H1 (cell line): ENCODE results near the gene NTN1. TPM values are rescaled to one million over a fixed set of nuclear protein-coding genes. Genes with fewer than 3 reads are reported as not detected.

Source experiments
- CTCF ChIA-PET: fragments of 300-600 bp; sonication (Branson Sonifier 250); formaldehyde crosslinking; loops from one replicate; lab custom pipeline; 2021; ENCODE audit not compliant: partially characterized antibody; lab: Charles Lee
- POLR2A ChIA-PET: fragments of 300-600 bp; sonication (Branson Sonifier 250); formaldehyde crosslinking; loops from one replicate; lab custom pipeline; 2021; ENCODE audit warnings: inconsistent platforms; ENCODE audit not compliant: partially characterized antibody; lab: Charles Lee
- DNase-seq, 2 experiments: peaks; one replicate each; pipeline versions ENCODE4 v3.0.0 to v3.0.0-alpha.2; 2010 to 2022; ENCODE audit warnings: low spot score in 2 of 2, low read depth in 1 of 2, mixed read lengths in 1 of 2
- FAIRE-seq: peaks from 2 replicates; lab custom pipeline; 2011; peaks lifted over from hg19 to GRCh38; lab: Jason Lieb, UNC
- H2AFZ ChIP-seq: 2 replicates; pipeline ENCODE4 v1.8.1; 2012; ENCODE audit warnings: low read length, inconsistent platforms
- H2AK5ac ChIP-seq: 2 replicates; pipeline ENCODE4 v1.6.1; 2013; ENCODE audit warnings: low read depth, low read length
- H2BK120ac ChIP-seq: replicated peaks from 2 replicates; pipeline ENCODE3; 2013; ENCODE audit warnings: low read depth, low read length, inconsistent platforms
- H2BK12ac ChIP-seq: 2 replicates; pipeline ENCODE4 v1.6.1; 2013; ENCODE audit warnings: low read depth, low read length
- H2BK15ac ChIP-seq: 2 replicates; pipeline ENCODE4 v1.6.1; 2013; ENCODE audit warnings: low read length
- H2BK20ac ChIP-seq: 2 replicates; pipeline ENCODE4 v1.6.1; 2013; ENCODE audit warnings: low read length
- H2BK5ac ChIP-seq: 2 replicates; pipeline ENCODE4 v1.6.1; 2013; ENCODE audit warnings: low read depth, low read length
- H3K14ac ChIP-seq: 2 replicates; pipeline ENCODE4 v1.6.1; 2013; ENCODE audit warnings: inconsistent platforms; ENCODE audit not compliant: insufficient read length
- H3K18ac ChIP-seq: 2 replicates; pipeline ENCODE4 v1.6.1; 2013; ENCODE audit warnings: low read length; ENCODE audit errors: extremely low read depth
- H3K23ac ChIP-seq: 2 replicates; pipeline ENCODE4 v1.6.1; 2013; ENCODE audit warnings: inconsistent platforms; ENCODE audit not compliant: insufficient read length
- H3K23me2 ChIP-seq: 2 replicates; pipeline ENCODE4 v1.6.1; 2013; ENCODE audit warnings: low read depth, low read length
- H3K27ac ChIP-seq: 2 replicates; pipeline ENCODE4 v1.6.1; 2011; ENCODE audit warnings: low read depth, low read length, inconsistent platforms
- H3K27me3 ChIP-seq, 4 experiments: replicated peaks in 1 of 4; 1 replicate in 1 of 4; 2 replicates in 3 of 4; pipeline versions ENCODE4 v1.6.1 to v1.8.1; 2011 to 2013; ENCODE audit warnings: low read length in 3 of 4, mild to moderate bottlenecking in 3 of 4, inconsistent platforms in 2 of 4, mixed read lengths in 2 of 4, moderate library complexity in 1 of 4; ENCODE audit not compliant: control insufficient read depth in 3 of 4, insufficient read depth in 3 of 4; ENCODE audit errors: extremely low read depth in 1 of 4
- H3K36me3 ChIP-seq, 4 experiments: 2 replicates each; pipeline versions ENCODE4 v1.6.1 to v1.8.1; 2011 to 2013; ENCODE audit warnings: mild to moderate bottlenecking in 4 of 4, low read length in 3 of 4, moderate library complexity in 2 of 4, control low read depth in 1 of 4, inconsistent platforms in 1 of 4; ENCODE audit not compliant: insufficient read depth in 4 of 4, control insufficient read depth in 2 of 4
- H3K4ac ChIP-seq: replicated peaks from 2 replicates; pipeline ENCODE3; 2013; ENCODE audit warnings: low read length, low read depth, mixed read lengths, inconsistent platforms; ENCODE audit not compliant: insufficient read length
- H3K4me1 ChIP-seq, 4 experiments: replicated peaks in 1 of 4; 1 replicate in 1 of 4; 2 replicates in 3 of 4; pipeline versions ENCODE4 v1.6.1 to v1.8.1; 2011 to 2013; ENCODE audit warnings: low read length in 3 of 4, inconsistent platforms in 2 of 4, mixed read lengths in 1 of 4; ENCODE audit not compliant: insufficient read depth in 4 of 4, control insufficient read depth in 3 of 4
- H3K4me2 ChIP-seq, 2 experiments: 2 replicates each; pipeline versions ENCODE4 v1.6.1 to v1.8.1; 2011 to 2013; ENCODE audit warnings: low read depth in 2 of 2, low read length in 2 of 2, control low read depth in 1 of 2, inconsistent platforms in 1 of 2, mild to moderate bottlenecking in 1 of 2; ENCODE audit not compliant: insufficient read depth in 1 of 2
- H3K4me3 ChIP-seq, 4 experiments: fragments of 200-600, 300-600 bp in 1 of 4; sonication (generic), shearing (Covaris generic), sonication (Bioruptor Twin) in 1 of 4; 2 replicates each; pipeline versions ENCODE4 v1.5.1 to v1.8.1; 2011 to 2016; ENCODE audit warnings: low read length in 4 of 4, low read depth in 3 of 4, control low read depth in 2 of 4, inconsistent platforms in 2 of 4, mild to moderate bottlenecking in 2 of 4, mixed read lengths in 1 of 4, moderate library complexity in 1 of 4; ENCODE audit not compliant: insufficient read depth in 2 of 4; ENCODE audit errors: extremely low read depth in 1 of 4
- H3K56ac ChIP-seq: replicated peaks from 2 replicates; pipeline ENCODE3; 2013; ENCODE audit warnings: low read depth, mild to moderate bottlenecking, mixed read lengths, low read length, inconsistent platforms; ENCODE audit not compliant: insufficient read length
- H3K79me1 ChIP-seq: 2 replicates; pipeline ENCODE4 v1.6.1; 2013; ENCODE audit warnings: low read depth, low read length, control low read depth
- H3K79me2 ChIP-seq, 2 experiments: 2 replicates each; pipeline versions ENCODE4 v1.6.1 to v1.8.1; 2012 to 2013; ENCODE audit warnings: low read length in 2 of 2, mild to moderate bottlenecking in 2 of 2, inconsistent platforms in 1 of 2; ENCODE audit not compliant: insufficient read depth in 2 of 2, control insufficient read depth in 1 of 2
- H3K9ac ChIP-seq, 4 experiments: replicated peaks in 1 of 4; 1 replicate in 1 of 4; 2 replicates in 3 of 4; pipeline versions ENCODE4 v1.6.1 to v1.8.1; 2011 to 2013; ENCODE audit warnings: low read depth in 3 of 4, low read length in 3 of 4, control low read depth in 2 of 4, mild to moderate bottlenecking in 2 of 4, moderate library complexity in 2 of 4, inconsistent platforms in 1 of 4; ENCODE audit errors: extremely low read depth in 1 of 4
- H3K9me3 ChIP-seq, 2 experiments: 2 replicates each; pipeline versions ENCODE4 v1.6.1 to v1.8.1; 2012 to 2013; ENCODE audit warnings: mild to moderate bottlenecking in 2 of 2, moderate library complexity in 2 of 2, control low read depth in 1 of 2, inconsistent platforms in 1 of 2, low read depth in 1 of 2, low read length in 1 of 2, mixed read lengths in 1 of 2; ENCODE audit not compliant: insufficient read depth in 2 of 2
- H4K20me1 ChIP-seq, 2 experiments: replicated peaks in 1 of 2; 2 replicates each; pipeline versions ENCODE3 to v1.8.1; 2011 to 2013; ENCODE audit warnings: inconsistent platforms in 2 of 2, low read length in 2 of 2, mild to moderate bottlenecking in 1 of 2; ENCODE audit not compliant: insufficient read depth in 2 of 2, control insufficient read depth in 1 of 2
- H4K5ac ChIP-seq: 2 replicates; pipeline ENCODE4 v1.6.1; 2013; ENCODE audit warnings: low read length, low read depth, mixed read lengths, inconsistent platforms; ENCODE audit not compliant: insufficient read length
- H4K8ac ChIP-seq: 2 replicates; pipeline ENCODE4 v1.8.0; 2013; ENCODE audit warnings: mild to moderate bottlenecking, moderate library complexity, low read length, inconsistent platforms; ENCODE audit not compliant: insufficient read depth; ENCODE audit errors: extremely low read depth
- H4K91ac ChIP-seq: replicated peaks from 2 replicates; pipeline ENCODE3; 2013; ENCODE audit warnings: low read length, mixed read lengths, inconsistent platforms; ENCODE audit not compliant: insufficient read length
- ASH2L ChIP-seq: fragments of 200-600, 300-600 bp; sonication (generic); IDR thresholded peaks from one replicate; pipeline ENCODE4 v1.7.1; 2017; ENCODE audit warnings: low read length
- E2F6 ChIP-seq: IDR thresholded peaks from 2 replicates; pipeline ENCODE4 v1.6.1; 2012; ENCODE audit warnings: inconsistent platforms
- HDAC2 ChIP-seq, 2 experiments: fragments of 300-600 bp in 1 of 2; sonication (generic) in 1 of 2; IDR thresholded peaks; 2 replicates each; pipeline ENCODE4 v1.6.1; 2011 to 2012; ENCODE audit warnings: low read depth in 2 of 2, low read length in 2 of 2, mild to moderate bottlenecking in 2 of 2, moderate library complexity in 2 of 2, borderline replicate concordance in 1 of 2, inconsistent platforms in 1 of 2
- KDM4A ChIP-seq: IDR thresholded peaks from one replicate; pipeline ENCODE4 v1.7.1; 2012; ENCODE audit warnings: low read depth, mild to moderate bottlenecking, moderate library complexity, low read length, inconsistent platforms; ENCODE audit not compliant: severe bottlenecking
- POLR2A ChIP-seq, 2 experiments: IDR thresholded peaks; 1 replicate in 1 of 2; 2 replicates in 1 of 2; pipeline ENCODE4 v1.6.1; 2011; ENCODE audit warnings: low read depth in 2 of 2, low read length in 2 of 2, mild to moderate bottlenecking in 2 of 2; ENCODE audit errors: control extremely low read depth in 1 of 2
- RAD21 ChIP-seq, 2 experiments: IDR thresholded peaks in 1 of 2; conservative IDR thresholded peaks in 1 of 2; 2 replicates each; pipeline ENCODE4 v1.6.1; 2011; ENCODE audit warnings: low read depth in 2 of 2, low read length in 2 of 2, improper control_type of control experiment in 1 of 2, inconsistent platforms in 1 of 2, mild to moderate bottlenecking in 1 of 2, moderate library complexity in 1 of 2
- RXRA ChIP-seq: IDR thresholded peaks from 2 replicates; pipeline ENCODE4 v1.6.1; 2011; ENCODE audit warnings: low read depth, mild to moderate bottlenecking, low read length, moderate library complexity; ENCODE audit not compliant: insufficient read depth
- SIX5 ChIP-seq: IDR thresholded peaks from 2 replicates; pipeline ENCODE4 v1.6.1; 2011; ENCODE audit warnings: mild to moderate bottlenecking, low read depth, low read length
- whole genome bisulfite sequencing, 2 experiments: shearing (Covaris generic) in 1 of 2; methylation state at CpG; one replicate each; pipeline versions ENCODE4 v1.1.6 to v1.1.7; 2013 to 2015; ENCODE audit warnings: low lambda C conversion rate in 2 of 2, mixed read lengths in 2 of 2, inconsistent platforms in 1 of 2, low coverage in 1 of 2, missing lambda C conversion rate in 1 of 2; ENCODE audit not compliant: insufficient replicate concordance in 2 of 2, insufficient coverage in 1 of 2, insufficient read length in 1 of 2; ENCODE audit errors: extremely low coverage in 1 of 2, missing lambda C conversion rate in 1 of 2; 5-methylcytosine and 5-hydroxymethylcytosine counted together
- polyA plus RNA-seq, 7 experiments: library from polyadenylated mRNA; depleted of rRNA in 3 of 7; stranded (reverse) in 5 of 7; unstranded in 2 of 7; fragments of >200 nt in 5 of 7; fragments of 200-250 nt in 2 of 7; gene quantifications; 1 replicate in 5 of 7; 2 replicates in 1 of 7; 4 replicates in 1 of 7; pipeline versions ENCODE4 v1.2.1 to v1.2.3, GENCODE V29; 2011 to 2013; ENCODE audit warnings: missing spikeins in 2 of 7, mixed read lengths in 2 of 7
- total RNA-seq: library from RNA; stranded (reverse); fragmentation: NEBNext Ultra II Directional; extraction: Animal tissue kit (Norgen Biotek cat#: 25700); gene quantifications from 2 replicates; pipeline ENCODE4 v1.2.1, GENCODE V29; 2021
- TF ChIP-seq, protein P1 (sequence below): IDR thresholded peaks from 2 replicates; pipeline ENCODE4 v1.6.1; 2012; ENCODE audit warnings: inconsistent platforms

Gene NTN1
- total and polyA plus RNA-seq, 2 of the 8 experiments (the other 6 are each of a cell fraction or from before 2014, with no cell fraction given): 2.0 to 2.3 TPM

DNA sequence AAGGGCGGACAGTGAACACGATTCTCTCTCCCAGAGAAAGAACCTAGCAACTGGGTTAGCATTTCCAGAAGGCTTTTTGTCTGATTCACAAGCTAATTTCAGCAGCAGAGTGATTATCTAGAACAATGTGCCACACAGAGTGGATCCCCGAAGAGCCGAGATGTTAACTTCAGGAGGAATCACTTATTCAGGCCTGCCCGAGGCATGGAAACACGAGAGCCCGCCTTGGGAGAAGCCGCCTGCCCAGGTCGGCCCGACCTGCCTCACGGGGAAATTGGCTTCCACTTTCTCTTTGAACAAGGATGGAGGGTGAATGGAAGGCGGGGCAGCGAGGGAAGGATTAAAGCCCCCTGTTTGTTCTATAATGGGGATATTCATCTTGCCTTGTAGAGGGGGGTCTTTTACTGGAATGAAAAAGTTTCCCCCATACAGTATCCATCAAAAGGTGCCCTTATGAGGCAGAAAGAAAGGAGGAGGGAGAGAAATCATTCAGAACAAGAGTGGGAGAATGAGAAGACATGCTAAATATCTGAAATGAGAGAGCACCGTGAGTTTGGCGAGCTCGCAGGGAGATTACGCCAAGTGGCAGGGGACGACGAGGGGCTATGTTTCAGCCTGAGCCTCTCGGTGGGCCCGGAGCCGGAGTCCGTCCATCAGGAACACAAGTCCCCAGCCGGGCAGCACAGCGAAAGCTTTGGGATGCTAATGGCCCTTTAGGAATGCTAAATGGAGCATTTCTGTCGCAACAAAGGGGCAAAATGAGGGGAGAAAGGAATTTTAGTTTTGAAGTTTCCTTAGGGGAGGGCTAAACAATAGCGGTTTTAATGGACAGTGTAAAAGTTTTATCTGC lies 33.0 kb downstream of the NTN1 start:
- Histone ChIP-seq H3K23ac (no peak overlapping the region), H3K9me3 (no peaks in the 10 kb centered on the region), H4K91ac (no peak overlapping the region), H3K27ac (no peak overlapping the region), H3K14ac (no peak overlapping the region), H3K4me2 (peak overlapping the region; percentile 59 to 66), H3K27me3 (peaks cover 3 to 37% (median 32%) of the 10 kb centered on the region in 4 experiments), H2BK20ac (peak overlapping the region; percentile 99), H4K20me1 (no peaks in the 10 kb centered on the region), H3K18ac (peak overlapping the region; percentile 89; the same call in 1 of the 2 replicates), H2BK15ac (0 out of 2 replicates have a peak overlapping the region, but pooled peaks have one; percentile 55), H2AFZ (no peak overlapping the region), H3K4me3 (peak overlapping the region in 3 of 4 experiments; percentile 6 to 52 (median 24); a peak in 4 of 8 replicates), H3K79me2 (no peaks in the 10 kb centered on the region), H3K79me1 (no peaks in the 10 kb centered on the region), H3K36me3 (peaks cover 0 to 2% (median 0%) of the 10 kb centered on the region in 4 experiments; a peak in 1 of 8 replicates), H3K9ac (peak overlapping the region in 1 of 4 experiments; percentile 5; a peak in 1 of 7 replicates), H3K56ac (no peak overlapping the region), H2BK120ac (peak overlapping the region; percentile 18), H4K8ac (no peak overlapping the region), H2BK5ac (peak overlapping the region; percentile 86; the same call in 1 of the 2 replicates), H3K4me1 (peaks cover 10 to 31% (median 25%) of the 10 kb centered on the region in 4 experiments), H2BK12ac (peak overlapping the region; percentile 100), H2AK5ac (no peak overlapping the region; the same call in 1 of the 2 replicates), H3K4ac (no peak overlapping the region), H4K5ac (no peak overlapping the region), H3K23me2 (peaks cover 2% of the 10 kb centered on the region)
- peak; percentile 95 for FAIRE-seq
- ChIA-PET POLR2A (interaction anchor here (0.5 to 1.1 kb wide), 3 partner anchors 18 to 807 kb away, joined by 3 to 4 read pairs (median 3); partner anchors contain the start of gene CTC1), CTCF (interaction anchor here (1.1 kb wide), 1 partner anchor 10 kb away, joined by 3 read pairs; no protein-coding TSS in a partner anchor)
- peak; percentile 72 to 74 for DNase-seq
- 14% methylated on average over 27 of the region's 27 CpGs; no CpG with 5 or more reads in 1 of the 2 experiments for WGBS, 2 experiments
- TF ChIP-seq RAD21 (IDR thresholded peaks at IDR 0.05 in 1 of 2, conservative IDR thresholded peaks at IDR 0.05 in 1 of 2; ENCODE audit: low read depth in 2 of 2, low read length in 2 of 2): 0 out of 4 replicates have a peak, but pooled peaks of 1 of the 2 experiments have one; percentile 4
- no peak for TF ChIP-seq ASH2L
- no peak for TF ChIP-seq SIX5
- no peak for TF ChIP-seq RXRA
- TF ChIP-seq POLR2A (IDR thresholded peaks at IDR 0.05; ENCODE audit: control extremely low read depth in 1 of 2, low read depth in 2 of 2, low read length in 2 of 2): no peak
- TF ChIP-seq, protein P1, sequence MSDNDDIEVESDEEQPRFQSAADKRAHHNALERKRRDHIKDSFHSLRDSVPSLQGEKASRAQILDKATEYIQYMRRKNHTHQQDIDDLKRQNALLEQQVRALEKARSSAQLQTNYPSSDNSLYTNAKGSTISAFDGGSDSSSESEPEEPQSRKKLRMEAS: peak; percentile 33; the same call in 1 of the 2 replicates
- TF ChIP-seq E2F6: peak; percentile 27; the same call in 1 of the 2 replicates
- no peak for TF ChIP-seq KDM4A
- TF ChIP-seq HDAC2 (IDR thresholded peaks at IDR 0.05; ENCODE audit: borderline replicate concordance in 1 of 2, low read depth in 2 of 2, low read length in 2 of 2): peak; percentile 51 to 73; a peak in 3 of 4 replicates
